Neural progenitor cell (in vitro differentiated cells): ENCODE results near the gene AUTS2.

Source experiments
- EZH2 ChIP-seq: fragments of 200-600 bp; sonication (generic); IDR thresholded peaks from 2 replicates; pipeline ENCODE4 v1.6.1; 2017; ENCODE audit warnings: antibody characterized with exemption, mild to moderate bottlenecking, moderate library complexity
- TF ChIP-seq, protein P1 (sequence below): fragments of 200-600 bp; sonication (generic); IDR thresholded peaks from 2 replicates; pipeline ENCODE4 v1.5.1; 2017; ENCODE audit warnings: antibody characterized with exemption, mild to moderate bottlenecking

DNA sequence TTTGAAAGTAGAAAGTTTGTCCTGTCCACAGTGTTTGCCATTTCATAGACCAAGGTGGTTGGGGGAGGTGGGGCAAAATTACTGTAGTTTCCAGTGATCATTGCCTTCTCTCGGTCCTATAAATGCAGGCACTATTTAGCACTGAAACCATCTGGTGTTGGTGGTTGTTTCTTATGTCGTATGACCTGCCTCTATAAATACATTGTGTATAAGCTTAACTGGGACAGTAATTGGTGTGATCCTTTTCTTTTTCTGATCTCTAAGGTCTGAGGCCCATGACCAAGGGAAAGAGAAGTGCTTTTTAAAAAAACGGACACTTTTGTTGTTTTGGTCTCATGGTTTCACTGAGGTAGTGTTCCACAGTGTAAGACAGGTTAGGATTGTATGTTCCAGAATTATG lies 63.1 kb downstream of the AUTS2 start:
- TF ChIP-seq, protein P1, sequence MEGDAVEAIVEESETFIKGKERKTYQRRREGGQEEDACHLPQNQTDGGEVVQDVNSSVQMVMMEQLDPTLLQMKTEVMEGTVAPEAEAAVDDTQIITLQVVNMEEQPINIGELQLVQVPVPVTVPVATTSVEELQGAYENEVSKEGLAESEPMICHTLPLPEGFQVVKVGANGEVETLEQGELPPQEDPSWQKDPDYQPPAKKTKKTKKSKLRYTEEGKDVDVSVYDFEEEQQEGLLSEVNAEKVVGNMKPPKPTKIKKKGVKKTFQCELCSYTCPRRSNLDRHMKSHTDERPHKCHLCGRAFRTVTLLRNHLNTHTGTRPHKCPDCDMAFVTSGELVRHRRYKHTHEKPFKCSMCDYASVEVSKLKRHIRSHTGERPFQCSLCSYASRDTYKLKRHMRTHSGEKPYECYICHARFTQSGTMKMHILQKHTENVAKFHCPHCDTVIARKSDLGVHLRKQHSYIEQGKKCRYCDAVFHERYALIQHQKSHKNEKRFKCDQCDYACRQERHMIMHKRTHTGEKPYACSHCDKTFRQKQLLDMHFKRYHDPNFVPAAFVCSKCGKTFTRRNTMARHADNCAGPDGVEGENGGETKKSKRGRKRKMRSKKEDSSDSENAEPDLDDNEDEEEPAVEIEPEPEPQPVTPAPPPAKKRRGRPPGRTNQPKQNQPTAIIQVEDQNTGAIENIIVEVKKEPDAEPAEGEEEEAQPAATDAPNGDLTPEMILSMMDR: no peak
- TF ChIP-seq EZH2: no peak
